ENCODE data around the gene TTI1.
A peak's percentile ranks its signal among the peaks of the same experiment; 100 is the strongest.

The TTI1 gene

DNA sequence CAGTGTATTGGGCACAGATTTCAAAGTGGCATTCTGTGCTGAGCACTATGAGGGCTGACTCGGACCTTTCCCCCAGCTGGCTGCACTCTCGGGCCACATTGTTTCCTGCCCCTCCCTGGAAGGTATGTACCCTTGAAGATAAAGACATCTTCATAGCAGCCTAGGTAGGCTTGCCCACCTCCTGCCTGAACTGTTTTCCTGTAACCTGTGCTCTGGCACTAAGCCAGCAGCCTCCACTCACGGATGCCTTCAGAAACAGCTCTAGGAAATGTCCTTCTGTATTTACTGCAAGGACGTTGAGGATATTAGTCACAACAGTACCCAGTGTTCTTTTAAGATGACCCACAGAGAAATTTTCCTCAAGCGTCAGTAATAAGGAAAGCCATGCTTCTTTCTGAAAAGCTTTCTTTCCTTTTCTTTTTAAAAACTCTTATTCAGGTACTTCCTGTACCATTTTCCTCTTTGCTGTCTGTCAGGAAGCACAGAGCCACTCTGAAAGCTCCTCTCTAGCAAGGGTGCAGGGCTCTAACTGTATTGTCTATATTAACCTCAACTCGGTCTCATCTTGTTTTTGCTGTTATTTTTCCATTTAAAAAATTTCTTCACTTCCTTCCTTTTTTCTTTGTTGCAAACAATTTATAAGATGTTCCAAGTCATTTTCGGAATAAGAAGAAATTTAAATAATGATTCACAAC is 43.5 kb downstream of the TTI1 start:
- Histone ChIP-seq H3F3A (ENCODE audit: insufficient read depth, low read length) (no peaks in the 10 kb centered on the region), H4K20me1 (ENCODE audit: insufficient read depth, low read length) (no peaks in the 10 kb centered on the region), H2AFZ (ENCODE audit: low read length) (no peak overlapping the region), H3K9ac (ENCODE audit: low read length) (no peak overlapping the region), H3K27ac (ENCODE audit: low read depth, low read length, poor library complexity, severe bottlenecking) (peak overlapping the region; percentile 75), H3K27me3 (ENCODE audit: insufficient read depth, low read length) (no peaks in the 10 kb centered on the region), H3K79me2 (ENCODE audit: insufficient read depth, low read length) (no peaks in the 10 kb centered on the region), H3K9me3 (ENCODE audit: low read length) (no peaks in the 10 kb centered on the region), H3K4me1 (ENCODE audit: insufficient read depth, low read length, severe bottlenecking) (peaks cover 27% of the 10 kb centered on the region), H3K9me2 (ENCODE audit: low read depth, low read length) (no peaks in the 10 kb centered on the region), H3K36me3 (ENCODE audit: insufficient read depth, low read length) (peaks cover 52% of the 10 kb centered on the region), H3K4me3 (ENCODE audit: low read depth, low read length, poor library complexity, severe bottlenecking) (no peak overlapping the region), H3K4me2 (ENCODE audit: low read length) (peak overlapping the region; percentile 36; the same call in 1 of the 2 replicates)
- TF ChIP-seq, protein P1, sequence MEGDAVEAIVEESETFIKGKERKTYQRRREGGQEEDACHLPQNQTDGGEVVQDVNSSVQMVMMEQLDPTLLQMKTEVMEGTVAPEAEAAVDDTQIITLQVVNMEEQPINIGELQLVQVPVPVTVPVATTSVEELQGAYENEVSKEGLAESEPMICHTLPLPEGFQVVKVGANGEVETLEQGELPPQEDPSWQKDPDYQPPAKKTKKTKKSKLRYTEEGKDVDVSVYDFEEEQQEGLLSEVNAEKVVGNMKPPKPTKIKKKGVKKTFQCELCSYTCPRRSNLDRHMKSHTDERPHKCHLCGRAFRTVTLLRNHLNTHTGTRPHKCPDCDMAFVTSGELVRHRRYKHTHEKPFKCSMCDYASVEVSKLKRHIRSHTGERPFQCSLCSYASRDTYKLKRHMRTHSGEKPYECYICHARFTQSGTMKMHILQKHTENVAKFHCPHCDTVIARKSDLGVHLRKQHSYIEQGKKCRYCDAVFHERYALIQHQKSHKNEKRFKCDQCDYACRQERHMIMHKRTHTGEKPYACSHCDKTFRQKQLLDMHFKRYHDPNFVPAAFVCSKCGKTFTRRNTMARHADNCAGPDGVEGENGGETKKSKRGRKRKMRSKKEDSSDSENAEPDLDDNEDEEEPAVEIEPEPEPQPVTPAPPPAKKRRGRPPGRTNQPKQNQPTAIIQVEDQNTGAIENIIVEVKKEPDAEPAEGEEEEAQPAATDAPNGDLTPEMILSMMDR (IDR thresholded peaks at IDR 0.05; ENCODE audit: low read length), result no peak
- no peak for TF ChIP-seq EZH2 (IDR thresholded peaks at IDR 0.05; ENCODE audit: borderline replicate concordance, low read length)

DNA sequence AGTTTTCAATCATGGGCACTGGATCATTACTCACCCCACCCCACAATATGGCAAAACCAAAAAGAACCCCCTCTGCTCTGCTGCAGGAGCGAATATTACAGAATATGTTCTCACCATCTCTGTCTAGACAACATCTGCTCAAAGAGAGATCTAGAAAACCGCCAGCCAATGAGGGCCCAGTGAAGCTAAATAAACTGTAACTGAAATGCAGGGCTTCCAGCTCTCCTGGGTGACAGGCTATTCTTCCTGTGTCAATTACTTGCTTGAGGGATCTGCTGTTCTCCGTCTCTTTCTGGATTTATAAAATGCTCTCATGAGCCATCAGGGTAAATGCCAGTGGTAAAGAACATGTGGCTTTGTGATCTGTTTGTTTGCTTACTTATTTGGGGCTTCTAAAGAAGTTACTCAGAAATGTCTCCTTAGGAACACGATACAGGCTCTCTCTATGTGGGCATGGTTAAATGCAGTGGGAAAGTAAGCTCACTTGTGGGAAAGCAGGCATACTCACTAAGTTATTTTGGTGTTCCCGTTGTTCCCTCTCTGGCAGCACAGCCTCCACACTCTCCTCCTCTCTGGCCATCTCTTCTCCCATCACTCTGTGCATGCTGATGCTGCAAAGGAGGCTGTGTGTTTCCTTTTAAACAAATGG is 44.8 kb downstream of the TTI1 start:
- Histone ChIP-seq H4K20me1 (ENCODE audit: insufficient read depth, low read length) (no peaks in the 10 kb centered on the region), H3K79me2 (ENCODE audit: insufficient read depth, low read length) (no peaks in the 10 kb centered on the region), H3K9me2 (ENCODE audit: low read depth, low read length) (no peaks in the 10 kb centered on the region), H3K4me1 (ENCODE audit: insufficient read depth, low read length, severe bottlenecking) (peaks cover 27% of the 10 kb centered on the region), H3K9me3 (ENCODE audit: low read length) (no peaks in the 10 kb centered on the region), H3K9ac (ENCODE audit: low read length) (no peak overlapping the region), H3K27me3 (ENCODE audit: insufficient read depth, low read length) (no peaks in the 10 kb centered on the region), H3K36me3 (ENCODE audit: insufficient read depth, low read length) (peaks cover 45% of the 10 kb centered on the region), H3F3A (ENCODE audit: insufficient read depth, low read length) (no peaks in the 10 kb centered on the region), H2AFZ (ENCODE audit: low read length) (no peak overlapping the region), H3K27ac (ENCODE audit: low read depth, low read length, poor library complexity, severe bottlenecking) (no peak overlapping the region), H3K4me2 (ENCODE audit: low read length) (no peak overlapping the region), H3K4me3 (ENCODE audit: low read depth, low read length, poor library complexity, severe bottlenecking) (no peak overlapping the region)
- TF ChIP-seq, protein P1 (IDR thresholded peaks at IDR 0.05; ENCODE audit: low read length), result no peak
- no peak for TF ChIP-seq EZH2 (IDR thresholded peaks at IDR 0.05; ENCODE audit: borderline replicate concordance, low read length)

DNA sequence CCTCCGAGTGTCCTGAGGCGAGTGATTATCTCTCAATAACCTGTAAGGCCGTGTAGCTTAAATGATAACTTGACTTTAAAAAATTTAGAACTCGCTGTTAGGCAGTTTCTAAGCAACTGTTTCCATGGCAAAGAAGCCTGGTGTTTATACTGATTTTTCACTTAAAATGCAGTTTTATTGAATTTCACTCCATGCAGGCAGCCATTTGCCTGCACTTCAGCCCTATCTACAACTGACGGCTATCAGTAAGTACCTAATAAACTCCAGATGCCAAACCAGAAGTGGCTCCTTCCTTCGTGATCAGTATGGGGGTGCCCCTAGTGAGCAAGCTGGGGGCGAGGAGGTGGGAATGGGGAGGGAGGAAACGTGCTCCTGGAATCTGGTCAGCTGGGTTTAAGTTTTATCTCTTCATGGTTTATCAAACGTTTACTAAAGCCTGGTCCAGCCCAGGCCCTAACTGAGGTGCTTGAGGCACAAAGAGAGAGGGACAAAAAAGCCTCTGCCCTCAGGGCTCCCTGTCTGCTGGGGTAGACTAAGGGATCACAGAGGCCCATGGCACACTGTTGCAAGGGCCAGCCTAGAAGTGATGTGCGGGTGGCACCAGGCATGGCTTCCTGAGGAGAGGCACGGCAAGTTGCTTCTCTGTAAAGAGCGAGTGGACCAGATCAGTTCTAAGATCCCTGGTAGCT is 45.5 kb downstream of the TTI1 start:
- Histone ChIP-seq H3K9me3 (ENCODE audit: low read length) (no peaks in the 10 kb centered on the region), H3K36me3 (ENCODE audit: insufficient read depth, low read length) (peaks cover 50% of the 10 kb centered on the region), H3K27me3 (ENCODE audit: insufficient read depth, low read length) (no peaks in the 10 kb centered on the region), H3K79me2 (ENCODE audit: insufficient read depth, low read length) (no peaks in the 10 kb centered on the region), H4K20me1 (ENCODE audit: insufficient read depth, low read length) (no peaks in the 10 kb centered on the region), H3K4me2 (ENCODE audit: low read length) (no peak overlapping the region), H3K9ac (ENCODE audit: low read length) (no peak overlapping the region), H3K4me3 (ENCODE audit: low read depth, low read length, poor library complexity, severe bottlenecking) (no peak overlapping the region), H3K4me1 (ENCODE audit: insufficient read depth, low read length, severe bottlenecking) (peaks cover 27% of the 10 kb centered on the region), H3K27ac (ENCODE audit: low read depth, low read length, poor library complexity, severe bottlenecking) (no peak overlapping the region), H2AFZ (ENCODE audit: low read length) (no peak overlapping the region), H3K9me2 (ENCODE audit: low read depth, low read length) (no peaks in the 10 kb centered on the region), H3F3A (ENCODE audit: insufficient read depth, low read length) (no peaks in the 10 kb centered on the region)
- TF ChIP-seq, protein P1 (IDR thresholded peaks at IDR 0.05; ENCODE audit: low read length), result no peak
- TF ChIP-seq EZH2 (IDR thresholded peaks at IDR 0.05; ENCODE audit: borderline replicate concordance, low read length), result no peak
